SK-N-SH (cell line): Measurements from ENCODE around the gene PCSK2. TPM values are rescaled to one million over a fixed set of nuclear protein-coding genes. Genes with fewer than 3 reads are reported as not detected.

Experiments
- CTCF ChIA-PET: fragments of 300-600, 350-600 bp; formaldehyde crosslinking; extraction: SDS; loops from one replicate; lab custom pipeline; 2021; lab: Yijun Ruan, JAX
- POLR2A ChIA-PET: fragments of 350-600 bp; sonication (Branson Sonifier 250); formaldehyde crosslinking; extraction: SDS; loops from one replicate; lab custom pipeline; 2020; ENCODE audit warnings: antibody characterized with exemption, inconsistent platforms; lab: Yijun Ruan, JAX
- DNase-seq: peaks from one replicate; pipeline ENCODE4 v3.0.0; 2012
- H2AFZ ChIP-seq: fragments of 200-600 bp; sonication (generic); 2 replicates; pipeline ENCODE4 v1.8.1; 2016; ENCODE audit warnings: antibody characterized with exemption, mild to moderate bottlenecking, low read depth
- H3F3A ChIP-seq: fragments of 200-600 bp; sonication (generic); replicated peaks from 2 replicates; pipeline ENCODE3; 2016; ENCODE audit warnings: antibody characterized with exemption, mild to moderate bottlenecking; ENCODE audit not compliant: insufficient read depth
- H3K27ac ChIP-seq, 2 experiments: fragments of 200-500 bp in 1 of 2; fragments of 200-600 bp in 1 of 2; sonication (Bioruptor generic) in 1 of 2; sonication (generic), shearing (Covaris generic) in 1 of 2; 2 replicates each; pipeline versions ENCODE4 v1.5.1 to v1.6.1; 2014 to 2016; ENCODE audit warnings: low read depth in 2 of 2, inconsistent platforms in 1 of 2, low read length in 1 of 2, mild to moderate bottlenecking in 1 of 2, mixed read lengths in 1 of 2
- H3K27me3 ChIP-seq: fragments of 200-600 bp; sonication (generic), shearing (Covaris generic); 2 replicates; pipeline ENCODE4 v1.6.1; 2016; ENCODE audit warnings: mixed run types; ENCODE audit not compliant: insufficient read depth
- H3K36me3 ChIP-seq, 2 experiments: fragments of 200-500 bp in 1 of 2; fragments of 200-600 bp in 1 of 2; sonication (Bioruptor generic) in 1 of 2; sonication (generic) in 1 of 2; replicated peaks in 1 of 2; 2 replicates each; pipeline versions ENCODE3 to v1.5.1; 2014 to 2016; ENCODE audit warnings: low read length in 1 of 2, mild to moderate bottlenecking in 1 of 2; ENCODE audit not compliant: insufficient read depth in 2 of 2, control insufficient read depth in 1 of 2
- H3K4me1 ChIP-seq, 2 experiments: fragments of 200-500 bp in 1 of 2; fragments of 200-600 bp in 1 of 2; sonication (Bioruptor generic) in 1 of 2; sonication (generic), shearing (Covaris generic) in 1 of 2; 2 replicates each; pipeline versions ENCODE4 v1.5.1 to v1.6.1; 2014 to 2016; ENCODE audit warnings: low read depth in 1 of 2, low read length in 1 of 2, mixed run types in 1 of 2; ENCODE audit not compliant: insufficient read depth in 2 of 2, control insufficient read depth in 1 of 2
- H3K4me2 ChIP-seq: fragments of 200-600 bp; sonication (generic), shearing (Covaris generic); 2 replicates; pipeline ENCODE4 v1.6.1; 2017; ENCODE audit warnings: mixed run types
- H3K4me3 ChIP-seq, 2 experiments: fragments of 200-500 bp in 1 of 2; fragments of 200-600 bp in 1 of 2; sonication (Bioruptor generic) in 1 of 2; sonication (generic), shearing (Covaris generic) in 1 of 2; 2 replicates each; pipeline versions ENCODE4 v1.5.1 to v1.8.1; 2014 to 2016; ENCODE audit warnings: low read depth in 2 of 2, inconsistent platforms in 1 of 2, low read length in 1 of 2, mild to moderate bottlenecking in 1 of 2, mixed read lengths in 1 of 2, moderate library complexity in 1 of 2
- H3K79me2 ChIP-seq: fragments of 200-600 bp; sonication (generic); 2 replicates; pipeline ENCODE4 v1.8.1; 2017; ENCODE audit warnings: mild to moderate bottlenecking; ENCODE audit not compliant: insufficient read depth
- H3K9ac ChIP-seq: fragments of 200-600 bp; sonication (generic); 2 replicates; pipeline ENCODE4 v1.6.1; 2017; ENCODE audit warnings: mixed run types
- H3K9me2 ChIP-seq: fragments of 200-600 bp; sonication (generic); 2 replicates; pipeline ENCODE4 v1.6.1; 2017; ENCODE audit warnings: mixed run types
- H3K9me3 ChIP-seq: fragments of 200-600 bp; sonication (generic); 2 replicates; pipeline ENCODE4 v1.6.1; 2017; ENCODE audit warnings: mixed run types, mild to moderate bottlenecking, moderate library complexity
- H4K20me1 ChIP-seq: fragments of 200-600 bp; sonication (generic); 2 replicates; pipeline ENCODE4 v1.6.1; 2017; ENCODE audit warnings: mild to moderate bottlenecking, mixed run types; ENCODE audit not compliant: insufficient read depth
- CHD2 ChIP-seq: fragments of 150-350 bp; IDR thresholded peaks from 2 replicates; pipeline ENCODE4 v1.6.1; 2018; ENCODE audit warnings: low read length; ENCODE audit not compliant: partially characterized antibody
- ELF1 ChIP-seq: IDR thresholded peaks from 2 replicates; pipeline ENCODE4 v1.4.0; 2012
- FOSL2 ChIP-seq: IDR thresholded peaks from 2 replicates; pipeline ENCODE4 v1.4.0; 2012; ENCODE audit warnings: low read depth, mild to moderate bottlenecking, moderate library complexity, borderline replicate concordance
- FOXM1 ChIP-seq: IDR thresholded peaks from 2 replicates; pipeline ENCODE4 v1.4.0; 2012; ENCODE audit warnings: low read depth, mild to moderate bottlenecking
- GATA2 ChIP-seq: sonication (generic); formaldehyde crosslinking; IDR thresholded peaks from 2 replicates; pipeline ENCODE4 v1.5.0; 2020; ENCODE audit warnings: mild to moderate bottlenecking, missing genetic modification reagents
- JUND ChIP-seq: IDR thresholded peaks from 2 replicates; pipeline ENCODE4 v1.4.0; 2012
- MXI1 ChIP-seq: IDR thresholded peaks from 2 replicates; pipeline ENCODE4 v1.6.1; 2012; ENCODE audit warnings: mild to moderate bottlenecking, low read depth, low read length, improper control_type of control experiment
- NFIC ChIP-seq: IDR thresholded peaks from 2 replicates; pipeline ENCODE4 v1.4.0; 2012; ENCODE audit warnings: borderline replicate concordance
- NRF1 ChIP-seq: IDR thresholded peaks from 2 replicates; pipeline ENCODE4 v1.6.1; 2012; ENCODE audit warnings: low read depth, mild to moderate bottlenecking, low read length
- POLR2AphosphoS5 ChIP-seq: IDR thresholded peaks from 2 replicates; pipeline ENCODE4 v1.6.1; 2012; ENCODE audit warnings: low read depth, low read length
- RCOR1 ChIP-seq: fragments of 150-350 bp; IDR thresholded peaks from 2 replicates; pipeline ENCODE4 v1.6.1; 2017; ENCODE audit warnings: antibody characterized with exemption, low read length
- SMC3 ChIP-seq: IDR thresholded peaks from 2 replicates; pipeline ENCODE4 v1.6.1; 2012; ENCODE audit warnings: low read depth, low read length, improper control_type of control experiment
- TAF1 ChIP-seq: IDR thresholded peaks from 2 replicates; pipeline ENCODE4 v1.6.1; 2012; ENCODE audit warnings: low read depth, mild to moderate bottlenecking, low read length, moderate library complexity, borderline replicate concordance
- TCF12 ChIP-seq: IDR thresholded peaks from 2 replicates; pipeline ENCODE4 v1.4.0; 2012
- YY1 ChIP-seq: IDR thresholded peaks from 2 replicates; pipeline ENCODE4 v1.4.0; 2012; ENCODE audit warnings: low read depth, mild to moderate bottlenecking
- WGBS: methylation state at CpG from one replicate; pipeline ENCODE4 v1.1.6; 2017; ENCODE audit warnings: low lambda C conversion rate; 5-methylcytosine and 5-hydroxymethylcytosine counted together
- polyA plus RNA-seq, 3 experiments: library from polyadenylated mRNA; depleted of rRNA; stranded (reverse); fragments of >200 nt; gene quantifications; 2 replicates each; pipeline ENCODE4 v1.2.3, GENCODE V29; 2012
- TF ChIP-seq, protein P1 (sequence below): IDR thresholded peaks from 2 replicates; pipeline ENCODE4 v1.4.0; 2012; ENCODE audit warnings: low read depth
- TF ChIP-seq, protein P2 (sequence below): fragments of 150-350 bp; IDR thresholded peaks from 2 replicates; pipeline ENCODE4 v1.6.1; 2017; ENCODE audit warnings: antibody characterized with exemption, low read length, low read depth, borderline replicate concordance
- TF ChIP-seq, protein P3 (sequence below): fragments of 150-350 bp; IDR thresholded peaks from 2 replicates; pipeline ENCODE4 v1.6.1; 2016; ENCODE audit warnings: mild to moderate bottlenecking, low read depth, low read length
- TF ChIP-seq, protein P4 (sequence below): IDR thresholded peaks from 2 replicates; pipeline ENCODE4; 2012
- TF ChIP-seq, protein P5 (sequence below): fragments of 200-600 bp; sonication (generic); IDR thresholded peaks from 2 replicates; pipeline ENCODE4 v1.6.1; 2017; ENCODE audit warnings: antibody characterized with exemption, mild to moderate bottlenecking, moderate library complexity

The PCSK2 gene
- polyA plus RNA-seq, 1 of the 3 experiments (the other 2 are of a cell fraction), result not detected

DNA sequence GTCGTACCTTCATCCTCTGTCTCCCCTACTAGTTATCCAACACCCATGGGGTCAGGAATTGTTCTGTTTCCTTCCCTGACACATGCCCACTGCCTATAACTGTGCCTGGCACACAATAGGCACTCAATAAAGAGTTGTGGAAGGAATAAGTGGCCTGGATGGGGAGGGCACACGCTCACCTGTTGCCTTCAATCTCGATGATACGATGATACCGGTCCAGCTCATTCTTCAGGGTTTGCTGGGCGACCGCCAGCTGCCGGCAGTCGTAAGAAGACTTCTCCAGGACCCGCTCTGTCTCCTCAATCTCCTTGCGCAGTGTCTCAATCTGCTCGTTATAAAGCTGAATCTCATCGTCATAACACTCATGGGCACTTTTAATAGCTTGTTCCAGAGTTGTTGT, 271.8 kb downstream of the PCSK2 start:
- H3K9me3 ChIP-seq, result no peaks in the 10 kb centered on the region
- CTCF ChIA-PET, result no interaction called here
- no peak for DNase-seq
- no peaks in the 10 kb centered on the region for H3K36me3 ChIP-seq
- H3K27ac ChIP-seq, result no peak overlapping the region
- WGBS, result 88% methylated on average over 13 of the region's 13 CpGs
- no peak overlapping the region for H3K9ac ChIP-seq
- H3K9me2 ChIP-seq, result no peaks in the 10 kb centered on the region
- no peak overlapping the region for H3K4me3 ChIP-seq
- no peak overlapping the region for H3K4me2 ChIP-seq
- TF ChIP-seq NFIC (no peak), TAF1 (no peak), FOSL2 (no peak), SMC3 (no peak), GATA2 (CRISPR knock-in tag) (no peak), TCF12 (no peak), CHD2 (no peak)
- TF ChIP-seq, protein P1, sequence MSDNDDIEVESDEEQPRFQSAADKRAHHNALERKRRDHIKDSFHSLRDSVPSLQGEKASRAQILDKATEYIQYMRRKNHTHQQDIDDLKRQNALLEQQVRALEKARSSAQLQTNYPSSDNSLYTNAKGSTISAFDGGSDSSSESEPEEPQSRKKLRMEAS, result no peak
- TF ChIP-seq, protein P2, sequence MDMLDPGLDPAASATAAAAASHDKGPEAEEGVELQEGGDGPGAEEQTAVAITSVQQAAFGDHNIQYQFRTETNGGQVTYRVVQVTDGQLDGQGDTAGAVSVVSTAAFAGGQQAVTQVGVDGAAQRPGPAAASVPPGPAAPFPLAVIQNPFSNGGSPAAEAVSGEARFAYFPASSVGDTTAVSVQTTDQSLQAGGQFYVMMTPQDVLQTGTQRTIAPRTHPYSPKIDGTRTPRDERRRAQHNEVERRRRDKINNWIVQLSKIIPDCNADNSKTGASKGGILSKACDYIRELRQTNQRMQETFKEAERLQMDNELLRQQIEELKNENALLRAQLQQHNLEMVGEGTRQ, result no peak
- H2AFZ ChIP-seq, result no peak overlapping the region
- H3K27me3 ChIP-seq, result no peaks in the 10 kb centered on the region
- H3F3A ChIP-seq, result no peaks in the 10 kb centered on the region
- no peaks in the 10 kb centered on the region for H3K4me1 ChIP-seq
- POLR2A ChIA-PET, result no interaction called here
- H3K79me2 ChIP-seq, result no peaks in the 10 kb centered on the region
- H4K20me1 ChIP-seq, result no peaks in the 10 kb centered on the region

DNA sequence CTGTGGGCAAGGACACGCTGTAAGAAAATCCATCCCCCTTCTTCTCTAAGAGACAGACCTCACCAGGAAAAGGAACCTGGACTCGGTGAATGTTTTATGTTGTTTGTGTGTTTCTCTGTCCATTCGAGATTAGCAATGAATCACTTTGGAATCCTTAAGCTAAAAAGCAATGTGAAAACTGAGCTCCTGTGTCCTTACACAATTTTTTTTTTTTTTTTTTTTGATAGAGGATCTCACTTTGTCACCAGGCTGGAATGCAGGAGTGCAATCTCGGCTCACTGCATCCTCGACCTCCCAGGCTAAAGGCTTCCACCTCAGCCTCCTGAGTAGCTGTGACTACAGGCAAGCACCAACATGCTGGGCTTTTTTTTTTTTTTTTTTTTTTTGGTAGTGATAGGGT, 272.2 kb downstream of the PCSK2 start:
- H3K4me3 ChIP-seq, result no peak overlapping the region
- ChIA-PET CTCF (no interaction called here), POLR2A (no interaction called here)
- no peaks in the 10 kb centered on the region for H4K20me1 ChIP-seq
- no peaks in the 10 kb centered on the region for H3K9me3 ChIP-seq
- no peak overlapping the region for H3K9ac ChIP-seq
- no peak for TF ChIP-seq POLR2AphosphoS5
- TF ChIP-seq YY1, result no peak
- TF ChIP-seq RCOR1, result no peak
- no peak overlapping the region for H2AFZ ChIP-seq
- no peak overlapping the region for H3K27ac ChIP-seq
- no peak for DNase-seq
- no peaks in the 10 kb centered on the region for H3K79me2 ChIP-seq
- H3K9me2 ChIP-seq, result no peaks in the 10 kb centered on the region
- no peaks in the 10 kb centered on the region for H3K27me3 ChIP-seq
- H3K36me3 ChIP-seq, result no peaks in the 10 kb centered on the region
- H3K4me2 ChIP-seq, result no peak overlapping the region
- 51% methylated on average over 5 of the region's 5 CpGs for WGBS
- no peaks in the 10 kb centered on the region for H3K4me1 ChIP-seq
- H3F3A ChIP-seq, result no peaks in the 10 kb centered on the region

DNA sequence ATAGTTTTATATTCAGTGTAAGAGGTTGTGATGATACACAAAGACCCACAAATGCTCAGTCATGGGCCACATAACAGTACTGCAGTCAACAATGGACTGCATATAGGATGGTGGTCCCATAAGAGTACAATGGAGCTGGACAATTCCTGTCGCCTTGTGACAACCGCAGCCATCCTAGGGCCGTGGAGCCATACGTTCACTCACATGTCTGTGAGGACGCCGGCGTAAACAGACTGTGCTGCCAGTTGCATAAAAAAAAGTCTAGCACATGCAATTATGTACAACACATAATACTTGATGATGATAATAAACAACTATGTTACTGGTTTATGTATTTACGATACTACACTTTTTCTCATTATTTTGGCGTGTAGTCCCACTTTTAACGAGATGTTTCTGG, 273.4 kb downstream of the PCSK2 start:
- Histone ChIP-seq H3K27ac (no peak overlapping the region), H2AFZ (no peak overlapping the region), H3K4me3 (no peak overlapping the region), H3K4me2 (no peak overlapping the region), H3K79me2 (no peaks in the 10 kb centered on the region), H3K9me2 (no peaks in the 10 kb centered on the region), H4K20me1 (no peaks in the 10 kb centered on the region), H3K36me3 (no peaks in the 10 kb centered on the region), H3K9me3 (no peaks in the 10 kb centered on the region), H3K27me3 (no peaks in the 10 kb centered on the region), H3K4me1 (peaks cover 0 to 9% of the 10 kb centered on the region in 2 experiments; a peak in 1 of 4 replicates), H3F3A (no peaks in the 10 kb centered on the region), H3K9ac (no peak overlapping the region)
- 87% methylated on average over 10 of the region's 10 CpGs for WGBS
- ChIA-PET POLR2A (no interaction called here), CTCF (no interaction called here)
- no peak for DNase-seq
- TF ChIP-seq JUND (no peak), CHD2 (no peak), YY1 (no peak), MXI1 (no peak), FOSL2 (no peak), POLR2AphosphoS5 (no peak), FOXM1 (no peak), ELF1 (no peak), NRF1 (no peak), GATA2 (CRISPR knock-in tag) (no peak), TCF12 (no peak)
- TF ChIP-seq, protein P3, sequence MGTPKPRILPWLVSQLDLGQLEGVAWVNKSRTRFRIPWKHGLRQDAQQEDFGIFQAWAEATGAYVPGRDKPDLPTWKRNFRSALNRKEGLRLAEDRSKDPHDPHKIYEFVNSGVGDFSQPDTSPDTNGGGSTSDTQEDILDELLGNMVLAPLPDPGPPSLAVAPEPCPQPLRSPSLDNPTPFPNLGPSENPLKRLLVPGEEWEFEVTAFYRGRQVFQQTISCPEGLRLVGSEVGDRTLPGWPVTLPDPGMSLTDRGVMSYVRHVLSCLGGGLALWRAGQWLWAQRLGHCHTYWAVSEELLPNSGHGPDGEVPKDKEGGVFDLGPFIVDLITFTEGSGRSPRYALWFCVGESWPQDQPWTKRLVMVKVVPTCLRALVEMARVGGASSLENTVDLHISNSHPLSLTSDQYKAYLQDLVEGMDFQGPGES, result no peak
- TF ChIP-seq, protein P4, sequence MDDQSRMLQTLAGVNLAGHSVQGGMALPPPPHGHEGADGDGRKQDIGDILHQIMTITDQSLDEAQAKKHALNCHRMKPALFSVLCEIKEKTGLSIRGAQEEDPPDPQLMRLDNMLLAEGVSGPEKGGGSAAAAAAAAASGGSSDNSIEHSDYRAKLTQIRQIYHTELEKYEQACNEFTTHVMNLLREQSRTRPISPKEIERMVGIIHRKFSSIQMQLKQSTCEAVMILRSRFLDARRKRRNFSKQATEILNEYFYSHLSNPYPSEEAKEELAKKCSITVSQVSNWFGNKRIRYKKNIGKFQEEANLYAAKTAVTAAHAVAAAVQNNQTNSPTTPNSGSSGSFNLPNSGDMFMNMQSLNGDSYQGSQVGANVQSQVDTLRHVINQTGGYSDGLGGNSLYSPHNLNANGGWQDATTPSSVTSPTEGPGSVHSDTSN, result no peak
- TF ChIP-seq, protein P5, sequence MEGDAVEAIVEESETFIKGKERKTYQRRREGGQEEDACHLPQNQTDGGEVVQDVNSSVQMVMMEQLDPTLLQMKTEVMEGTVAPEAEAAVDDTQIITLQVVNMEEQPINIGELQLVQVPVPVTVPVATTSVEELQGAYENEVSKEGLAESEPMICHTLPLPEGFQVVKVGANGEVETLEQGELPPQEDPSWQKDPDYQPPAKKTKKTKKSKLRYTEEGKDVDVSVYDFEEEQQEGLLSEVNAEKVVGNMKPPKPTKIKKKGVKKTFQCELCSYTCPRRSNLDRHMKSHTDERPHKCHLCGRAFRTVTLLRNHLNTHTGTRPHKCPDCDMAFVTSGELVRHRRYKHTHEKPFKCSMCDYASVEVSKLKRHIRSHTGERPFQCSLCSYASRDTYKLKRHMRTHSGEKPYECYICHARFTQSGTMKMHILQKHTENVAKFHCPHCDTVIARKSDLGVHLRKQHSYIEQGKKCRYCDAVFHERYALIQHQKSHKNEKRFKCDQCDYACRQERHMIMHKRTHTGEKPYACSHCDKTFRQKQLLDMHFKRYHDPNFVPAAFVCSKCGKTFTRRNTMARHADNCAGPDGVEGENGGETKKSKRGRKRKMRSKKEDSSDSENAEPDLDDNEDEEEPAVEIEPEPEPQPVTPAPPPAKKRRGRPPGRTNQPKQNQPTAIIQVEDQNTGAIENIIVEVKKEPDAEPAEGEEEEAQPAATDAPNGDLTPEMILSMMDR, result no peak
